ENCODE data around the gene PKD1. TPM values are rescaled to one million over a fixed set of nuclear protein-coding genes. Genes with fewer than 3 reads are reported as not detected.

The PKD1 gene
- total RNA-seq, 4 donors from 2014 or later = 297 to 459 (median 366) TPM

GRCh38 chr16:2043667-2044451, 91.8 kb downstream of the PKD1 start:
- intact Hi-C loops (cut with DNase I) = no loop called here
- H3K4me3 ChIP-seq = no peak overlapping the region
- H3K27ac ChIP-seq (replicated peaks in 1 of 4) = peak overlapping the region in 2 of 4 donors; percentile 4 to 15
- TF ChIP-seq POLR2A (IDR thresholded peaks at IDR 0.05; ENCODE audit: low read depth) (no peak), POLR2AphosphoS5 (IDR thresholded peaks at IDR 0.05) (peak in 1 of 2 donors; percentile 10)
- peaks cover 72 to 87% (median 81%) of the 10 kb centered on the region in 4 donors for H3K4me1 ChIP-seq
- H3K27me3 ChIP-seq = no peaks in the 10 kb centered on the region
- 81% methylated on average over 12 of the region's 26 CpGs for WGBS
- peaks cover 0 to 19% (median 5%) of the 10 kb centered on the region in 4 donors for H3K36me3 ChIP-seq
- H3K9me3 ChIP-seq = no peaks in the 10 kb centered on the region
- DNase-seq (ENCODE audit: extremely low spot score) = no peak

DNA sequence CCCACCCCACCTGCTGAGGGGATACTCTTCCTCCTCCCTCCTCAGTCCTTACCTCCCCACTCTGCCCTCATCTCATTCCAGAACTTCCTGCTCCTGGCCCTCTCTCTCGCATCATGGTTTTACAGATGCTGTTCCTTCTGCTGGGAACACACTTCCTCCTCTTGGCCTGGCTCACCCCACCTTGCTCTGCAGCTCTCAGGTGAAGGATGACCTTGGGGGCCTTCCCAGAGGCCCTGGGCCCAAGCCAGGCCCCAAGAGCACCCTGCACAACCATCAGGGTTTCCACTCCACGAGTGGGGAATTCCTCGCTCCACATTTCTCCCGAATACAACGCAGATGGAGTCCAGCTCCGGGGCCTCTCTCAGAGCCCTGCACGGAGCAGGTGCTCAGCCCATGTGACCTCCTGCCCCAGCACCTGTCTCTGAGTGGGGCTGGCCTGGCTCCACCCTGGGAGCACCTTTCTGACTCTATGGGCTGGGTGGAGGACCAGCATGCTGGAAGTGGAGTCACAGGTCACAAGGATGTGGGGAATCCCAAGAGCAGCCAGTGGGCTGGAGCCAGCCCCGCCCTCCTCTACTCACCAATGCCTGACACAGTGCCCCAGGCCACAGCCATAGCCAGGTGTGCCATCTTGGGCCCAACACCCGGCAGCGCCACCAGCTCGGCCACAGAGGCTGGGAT, 92.6 kb downstream of the PKD1 start:
- H3K27ac ChIP-seq (replicated peaks in 1 of 4) = peak overlapping the region in 1 of 4 donors; percentile 7
- peaks cover 73 to 87% (median 82%) of the 10 kb centered on the region in 4 donors for H3K4me1 ChIP-seq
- no peaks in the 10 kb centered on the region for H3K9me3 ChIP-seq
- TF ChIP-seq EP300 (IDR thresholded peaks at IDR 0.05) (no peak), CTCF (IDR thresholded peaks at IDR 0.05) (no peak)
- H3K4me3 ChIP-seq = no peak overlapping the region
- WGBS = 80% methylated on average over 10 of the region's 11 CpGs
- peaks cover 0 to 20% (median 8%) of the 10 kb centered on the region in 4 donors for H3K36me3 ChIP-seq
- no peaks in the 10 kb centered on the region for H3K27me3 ChIP-seq
- DNase-seq (ENCODE audit: extremely low spot score) = no peak
- intact Hi-C loops (cut with DNase I) = no loop called here

DNA sequence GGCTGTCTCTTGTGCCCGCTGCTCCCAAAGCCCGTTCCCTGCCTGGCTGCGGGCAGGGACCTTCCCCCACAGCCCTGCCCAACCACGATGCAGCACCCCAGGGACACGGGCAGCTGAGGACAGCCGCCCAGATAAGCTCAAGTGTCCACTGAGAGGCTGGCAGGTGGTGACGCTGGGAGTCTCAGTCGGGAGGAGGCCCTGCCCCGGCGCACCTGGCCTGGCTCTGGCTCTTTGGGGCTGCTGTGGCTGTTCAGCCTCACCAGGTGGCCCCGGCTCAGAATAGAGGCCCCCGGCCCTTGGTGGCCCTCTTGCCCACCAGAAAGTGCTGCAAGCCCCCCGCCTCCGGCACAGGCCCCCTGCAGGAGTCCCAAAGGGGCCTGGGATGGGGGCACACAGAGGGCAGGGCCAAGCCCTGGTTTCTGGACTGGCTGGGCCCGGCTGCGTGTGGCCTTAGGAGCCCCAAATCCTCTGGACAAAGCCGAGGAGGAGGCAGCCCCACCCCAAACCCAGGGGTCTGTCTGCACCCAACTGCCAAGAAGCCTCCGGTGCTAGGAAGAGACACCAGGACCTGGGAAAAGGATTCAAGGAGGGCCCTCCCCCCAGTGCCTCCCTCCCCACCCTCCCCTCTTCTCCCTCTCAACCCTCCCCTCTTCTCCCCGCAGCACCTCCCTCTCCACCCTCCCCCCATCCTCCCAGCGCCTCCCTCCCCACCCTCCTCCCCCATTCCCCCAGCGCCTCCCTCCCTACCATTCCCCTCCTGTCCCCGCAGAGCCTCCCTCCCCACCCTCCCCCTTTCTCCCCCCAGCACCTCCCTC, 93.3 kb downstream of the PKD1 start:
- H3K4me3 ChIP-seq = no peak overlapping the region
- no peak for DNase-seq (ENCODE audit: extremely low spot score)
- no peaks in the 10 kb centered on the region for H3K9me3 ChIP-seq
- 73% methylated on average over 18 of the region's 22 CpGs for WGBS
- H3K27ac ChIP-seq (replicated peaks in 1 of 4) = peak overlapping the region in 1 of 4 donors; percentile 9
- no peaks in the 10 kb centered on the region for H3K27me3 ChIP-seq
- intact Hi-C loops (cut with DNase I) = no loop called here
- H3K4me1 ChIP-seq = peaks cover 80 to 93% (median 89%) of the 10 kb centered on the region in 4 donors
- no peak for TF ChIP-seq POLR2AphosphoS5 (IDR thresholded peaks at IDR 0.05)
- no peak for TF ChIP-seq CTCF (IDR thresholded peaks at IDR 0.05)
- TF ChIP-seq EP300 (IDR thresholded peaks at IDR 0.05) = no peak
- TF ChIP-seq POLR2A (IDR thresholded peaks at IDR 0.05; ENCODE audit: low read depth) = no peak
- peaks cover 0 to 27% (median 16%) of the 10 kb centered on the region in 4 donors for H3K36me3 ChIP-seq

DNA sequence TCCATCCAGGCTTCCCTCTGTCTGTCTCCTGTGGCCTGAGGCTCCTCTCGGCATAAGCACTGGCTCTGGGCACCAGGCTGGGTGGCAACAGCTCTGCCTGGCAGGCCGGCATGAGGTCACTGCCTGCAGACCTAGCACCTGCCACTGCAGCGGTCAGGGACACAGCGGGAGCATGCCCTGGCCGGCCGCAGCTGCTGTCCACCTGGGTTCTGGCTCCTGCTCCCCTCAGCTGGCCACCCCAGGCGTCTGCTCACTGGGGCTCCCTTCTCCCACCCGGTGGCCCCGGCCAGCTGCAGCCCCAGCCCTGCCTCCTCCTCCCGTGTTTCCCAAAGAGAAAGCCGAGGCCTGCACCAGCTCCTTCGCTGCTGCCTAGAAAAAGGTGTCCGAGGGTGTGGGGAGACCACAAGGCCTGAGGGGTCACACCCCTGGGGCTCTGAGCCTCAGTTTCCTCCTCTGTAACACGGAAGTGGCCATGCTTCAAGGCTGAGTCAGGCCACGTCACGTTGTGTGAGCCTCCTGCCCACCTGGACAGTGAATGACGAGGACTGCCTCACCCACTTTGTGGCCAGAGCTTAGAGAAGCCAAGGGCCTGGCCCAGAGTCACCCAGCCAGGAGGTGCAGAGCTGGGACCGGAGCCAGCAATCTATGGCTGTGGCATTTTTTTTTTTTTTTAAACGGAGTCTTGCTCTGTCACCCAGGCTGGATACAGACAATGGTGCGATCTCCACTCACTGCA, 94.7 kb downstream of the PKD1 start:
- H3K4me3 ChIP-seq = no peak overlapping the region
- H3K27me3 ChIP-seq = no peaks in the 10 kb centered on the region
- intact Hi-C loops (cut with DNase I) = no loop called here
- H3K27ac ChIP-seq (replicated peaks in 1 of 4) = peak overlapping the region; percentile 52 to 92 (median 83)
- H3K9me3 ChIP-seq = no peaks in the 10 kb centered on the region
- H3K36me3 ChIP-seq = peaks cover 0 to 38% (median 24%) of the 10 kb centered on the region in 4 donors
- TF ChIP-seq POLR2AphosphoS5 (IDR thresholded peaks at IDR 0.05) = no peak
- TF ChIP-seq CTCF (IDR thresholded peaks at IDR 0.05) = no peak
- TF ChIP-seq POLR2A (IDR thresholded peaks at IDR 0.05; ENCODE audit: low read depth) = no peak
- TF ChIP-seq EP300 (IDR thresholded peaks at IDR 0.05) = no peak
- 76% methylated on average over 7 of the region's 20 CpGs for WGBS
- no peak for DNase-seq (ENCODE audit: extremely low spot score)
- H3K4me1 ChIP-seq = peaks cover 80 to 93% (median 90%) of the 10 kb centered on the region in 4 donors
